CMK (cell line): ENCODE results near the gene NKTR.

Experiments
- DNase-seq: peaks from one replicate; pipeline ENCODE4 v3.0.0-alpha.2; 2010; ENCODE audit warnings: low read depth

NKTR gene

DNA sequence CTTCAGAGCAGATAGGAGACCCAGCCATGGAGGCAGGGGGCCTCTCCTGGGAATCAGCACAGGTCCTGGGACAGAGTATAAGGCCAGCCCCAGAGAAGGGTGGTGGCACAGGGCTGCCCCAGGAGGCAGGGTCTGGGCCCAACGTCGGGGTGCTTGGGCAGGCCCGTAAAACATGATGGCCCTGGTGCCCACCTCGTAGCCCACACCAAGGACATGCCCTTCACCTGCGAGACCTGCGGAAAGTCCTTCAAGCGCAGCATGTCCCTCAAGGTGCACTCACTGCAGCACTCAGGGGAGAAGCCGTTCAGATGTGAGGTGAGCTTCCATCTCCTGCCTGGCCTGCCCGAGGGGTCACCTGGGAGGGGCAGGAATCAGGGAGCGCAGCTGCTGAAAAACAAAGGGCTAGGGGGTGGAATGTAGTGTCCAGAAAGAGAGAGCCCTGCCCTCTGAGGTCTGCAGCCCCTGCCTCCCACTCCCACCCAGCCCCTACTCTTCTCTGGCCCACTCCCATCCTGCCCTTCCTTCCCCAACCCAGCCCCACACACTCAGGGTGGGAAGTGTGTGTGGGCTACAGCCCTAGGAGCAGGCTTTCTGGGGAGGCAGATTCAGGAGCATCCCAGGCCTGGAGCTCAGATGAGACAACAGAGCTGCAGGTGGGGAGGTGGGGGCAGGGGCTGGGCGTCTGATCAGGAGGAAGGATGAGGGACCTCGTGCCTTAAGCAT, 62.5 kb downstream of the NKTR start:
- DNase-seq, result no peak

DNA sequence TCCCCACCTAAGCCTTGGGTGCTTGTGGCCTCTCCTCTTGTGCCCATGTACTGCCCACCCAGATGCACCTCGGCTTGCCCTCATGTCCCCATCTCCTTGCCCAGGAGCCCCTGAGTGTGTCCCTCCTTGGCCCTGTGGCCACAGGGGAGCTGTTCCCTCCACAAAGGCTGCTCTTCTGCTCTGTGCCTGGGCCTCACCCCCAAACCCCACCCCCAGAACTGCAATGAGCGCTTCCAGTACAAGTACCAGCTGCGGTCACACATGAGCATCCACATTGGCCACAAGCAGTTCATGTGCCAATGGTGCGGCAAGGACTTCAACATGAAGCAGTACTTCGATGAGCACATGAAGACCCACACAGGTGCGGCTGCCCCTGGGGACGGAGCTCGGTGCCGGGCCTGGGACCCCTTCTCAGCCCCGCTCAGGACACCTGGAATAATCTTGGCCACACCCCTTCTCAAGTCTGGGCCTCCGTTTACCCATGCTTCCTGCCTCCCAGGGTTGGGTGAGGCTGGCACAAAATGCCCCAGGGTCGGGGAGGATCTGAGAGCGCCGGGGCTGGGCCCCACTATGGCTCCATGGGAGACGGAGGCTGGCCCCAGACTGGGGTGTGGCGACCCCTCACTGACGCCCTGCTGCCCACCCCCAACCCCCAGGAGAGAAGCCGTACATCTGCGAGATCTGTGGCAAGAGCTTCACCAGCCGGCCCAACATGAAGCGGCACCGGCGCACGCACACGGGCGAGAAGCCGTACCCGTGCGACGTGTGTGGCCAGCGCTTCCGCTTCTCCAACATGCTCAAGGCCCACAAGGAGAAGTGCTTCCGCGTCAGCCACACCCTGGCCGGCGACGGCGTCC, 63.3 kb downstream of the NKTR start:
- DNase-seq, result no peak

- no peak for DNase-seq
These were observed 63.9 kb downstream of the NKTR start for GRCh38 chr3:42664438-42664803.

DNA sequence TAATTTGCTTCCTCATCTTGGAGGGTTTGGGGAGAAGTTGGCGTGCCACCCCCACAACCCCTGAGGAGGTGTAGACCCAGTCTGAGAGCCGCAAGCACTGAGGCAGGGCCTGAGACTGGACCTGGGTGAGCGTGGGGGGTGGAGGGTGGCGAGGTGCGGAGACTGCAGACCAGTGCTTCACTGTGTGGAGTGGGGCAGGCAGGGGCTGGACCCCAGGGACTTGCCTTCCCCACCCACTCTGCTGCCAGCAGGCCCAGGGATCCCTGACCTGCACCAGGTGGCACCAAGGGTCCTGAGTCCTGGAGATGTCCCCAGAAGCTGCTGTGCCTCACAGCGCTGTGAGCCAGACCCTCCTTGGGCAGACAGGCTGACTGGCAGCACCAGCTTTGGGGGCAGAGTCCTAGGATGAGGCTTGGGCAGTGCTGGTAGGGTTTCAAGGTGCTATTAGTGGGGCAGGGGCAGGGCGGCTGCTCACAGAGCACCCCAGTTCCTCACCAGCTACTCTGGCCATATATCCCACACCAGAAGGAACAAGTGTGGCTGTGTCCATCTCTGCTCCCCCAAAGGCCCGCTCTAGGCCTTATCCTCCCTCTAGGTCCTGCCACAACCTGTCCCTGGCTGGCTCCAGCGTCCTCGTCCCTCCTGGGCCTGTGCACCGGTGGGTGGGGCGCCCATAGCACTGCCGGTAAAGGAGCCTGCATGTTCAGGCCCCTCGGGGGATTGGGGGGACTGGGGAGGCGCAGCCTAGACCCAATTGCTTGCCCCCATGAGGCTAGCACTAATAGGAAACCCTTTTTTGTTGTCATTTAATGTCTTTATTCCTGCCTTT, 64.8 kb downstream of the NKTR start:
- no peak for DNase-seq

GRCh38 chr3:42666022-42666421, 65.5 kb downstream of the NKTR start:
- no peak for DNase-seq

DNA sequence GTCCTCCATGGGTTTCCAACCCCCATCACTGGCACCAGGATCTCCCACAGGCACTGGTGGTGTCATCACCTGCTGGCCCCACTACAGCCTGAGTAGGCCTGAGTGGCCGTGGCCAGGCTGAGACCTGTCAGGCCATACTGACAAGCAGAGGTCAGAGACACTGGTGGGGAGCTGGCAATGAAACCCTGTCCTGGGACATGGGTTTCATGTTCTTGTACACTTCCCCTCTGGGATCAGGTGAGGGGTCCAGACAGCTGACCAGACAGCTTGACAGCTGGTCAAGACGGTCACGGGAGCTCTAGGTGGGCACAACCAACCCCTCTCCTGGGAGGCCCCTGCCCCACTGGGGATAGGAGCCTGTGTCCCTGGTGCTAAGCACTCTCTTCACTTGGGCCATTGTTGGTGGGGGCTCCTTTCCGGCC, 66.1 kb downstream of the NKTR start:
- no peak for DNase-seq

GRCh38 chr3:42667096-42667522, 66.6 kb downstream of the NKTR start:
- DNase-seq, result no peak

DNA sequence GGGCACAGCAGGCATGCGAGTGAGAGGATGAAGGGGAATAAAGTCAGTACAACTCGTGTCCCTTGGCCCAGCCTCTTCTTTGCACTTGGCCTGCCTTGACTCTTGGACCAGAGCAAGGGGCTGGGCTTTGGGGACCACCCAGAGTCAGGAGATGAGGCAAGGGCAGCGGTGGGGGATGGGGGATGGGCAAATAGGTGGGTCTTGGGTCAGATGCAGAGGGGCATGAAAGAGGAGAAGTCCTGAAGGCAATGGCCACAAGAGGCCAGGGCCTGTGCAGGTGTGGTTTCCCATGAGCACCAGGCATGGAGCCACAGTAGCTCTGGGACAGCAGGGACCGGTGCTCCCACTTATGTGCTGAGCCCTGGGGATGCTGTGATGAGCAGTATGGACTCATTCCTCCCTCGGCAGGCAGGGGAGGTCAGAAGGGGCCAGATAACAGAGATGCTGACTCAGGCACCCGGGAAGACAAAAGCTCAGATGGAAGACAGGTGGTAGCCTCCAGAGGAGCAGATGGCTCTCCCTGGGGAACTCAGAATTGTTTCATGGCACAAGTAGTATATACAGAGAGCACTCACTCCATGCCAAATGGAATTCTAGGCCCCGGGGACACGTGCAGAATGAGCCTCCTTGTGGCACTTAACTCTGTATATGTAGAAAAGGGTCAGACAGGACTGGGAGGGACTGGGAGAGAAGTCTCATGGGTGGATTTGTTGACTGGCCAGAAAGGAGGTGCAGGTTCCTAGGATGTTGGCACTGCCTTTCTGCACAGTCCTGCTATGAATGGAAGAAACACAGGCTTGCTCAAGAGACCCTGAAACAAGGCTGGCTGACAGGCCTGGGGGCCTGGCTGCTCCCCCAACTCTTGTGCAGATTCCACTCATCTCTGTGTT, 67.3 kb downstream of the NKTR start:
- no peak for DNase-seq

- DNase-seq, result no peak
These were observed 67.9 kb downstream of the NKTR start for GRCh38 chr3:42668413-42668760.

- no peak for DNase-seq
These were observed 68.3 kb downstream of the NKTR start for GRCh38 chr3:42668793-42669217.

DNA sequence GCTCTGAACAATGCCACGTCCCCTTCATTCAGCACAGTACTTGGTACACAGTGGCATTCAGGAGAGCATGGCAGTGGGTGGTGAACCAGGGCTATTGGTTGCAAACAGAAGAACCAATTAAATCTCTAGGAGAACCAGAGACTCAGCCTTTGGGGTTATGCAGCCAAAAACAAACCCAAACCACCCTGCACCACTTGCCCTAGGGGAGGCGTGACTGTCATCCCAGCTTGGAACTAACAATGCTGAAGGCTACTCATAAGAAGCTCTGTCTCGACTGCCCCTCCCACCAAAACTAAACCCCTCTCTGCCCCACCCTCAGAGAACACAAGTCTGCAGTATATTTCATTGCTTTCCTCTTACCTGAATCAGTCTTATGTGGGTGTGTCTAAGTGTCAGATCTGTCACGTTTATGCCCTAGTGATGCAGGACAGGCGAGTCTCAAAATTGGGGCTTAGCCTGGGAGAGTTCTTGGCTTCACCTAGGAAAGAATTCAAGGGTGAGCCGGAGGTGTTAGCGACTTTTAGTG, 69.6 kb downstream of the NKTR start:
- no peak for DNase-seq

- DNase-seq, result no peak
These were observed 70.2 kb downstream of the NKTR start for GRCh38 chr3:42670670-42671069.

- DNase-seq, result no peak
These were observed 72.0 kb downstream of the NKTR start for GRCh38 chr3:42672515-42672914.

DNA sequence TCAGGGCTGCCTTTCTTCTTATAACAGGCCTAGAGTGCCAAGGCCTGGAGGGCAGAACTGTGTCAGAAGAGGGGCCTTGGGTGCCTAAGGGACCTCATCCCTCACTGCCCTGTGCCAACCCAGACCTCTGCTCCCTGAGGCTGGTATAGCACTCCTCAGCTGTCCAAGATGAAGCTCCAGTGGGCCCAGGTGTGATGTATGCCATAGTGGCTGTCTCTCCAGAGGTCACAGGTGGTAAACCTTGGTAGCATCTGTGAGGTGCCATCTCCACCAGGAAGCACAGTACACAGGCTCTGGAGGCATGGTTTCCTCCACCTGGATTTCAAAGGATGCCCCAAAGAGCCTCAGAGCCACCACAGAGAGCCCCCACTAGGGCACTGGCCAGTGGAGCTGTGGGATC, 72.6 kb downstream of the NKTR start:
- DNase-seq, result no peak

DNA sequence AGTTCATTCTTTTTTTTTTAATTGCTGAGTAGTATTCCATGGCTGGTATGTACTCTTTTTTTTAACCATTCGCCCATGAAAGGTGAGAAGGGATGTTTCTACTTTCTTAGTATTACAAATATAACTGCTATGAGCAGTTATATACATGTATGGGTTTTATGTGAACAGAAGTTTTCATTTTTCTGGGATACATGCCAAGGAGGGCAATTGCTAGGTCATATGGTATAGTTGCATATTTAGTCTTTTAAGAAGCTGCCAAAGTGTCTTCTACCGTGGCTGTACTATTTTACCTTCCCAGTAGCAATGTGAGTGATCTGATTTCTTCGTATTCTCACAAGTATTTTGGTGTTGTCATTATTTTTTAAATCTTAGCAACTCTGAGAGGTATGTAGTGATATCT, 73.7 kb downstream of the NKTR start:
- no peak for DNase-seq

GRCh38 chr3:42675909-42676308, 75.4 kb downstream of the NKTR start:
- DNase-seq, result no peak

DNA sequence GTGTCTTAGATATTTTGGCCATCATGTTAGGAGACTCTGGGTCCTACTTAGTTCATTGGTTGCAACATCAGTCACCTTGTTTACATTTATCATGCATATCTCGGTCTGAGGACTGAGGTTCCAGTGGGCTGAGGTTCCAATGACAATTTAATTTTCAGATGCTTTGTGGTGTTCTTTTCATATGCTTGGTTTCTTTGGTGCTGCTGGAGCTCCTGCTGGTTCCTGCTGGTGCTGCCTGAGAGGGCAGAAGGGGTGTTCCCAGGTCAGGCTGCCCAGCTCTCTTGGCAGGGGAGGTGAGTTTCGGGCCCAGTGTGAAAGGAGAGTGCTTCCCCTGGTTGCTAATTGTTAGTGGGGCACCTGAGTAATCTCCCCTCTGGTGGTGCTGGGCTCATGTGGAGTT, 78.0 kb downstream of the NKTR start:
- DNase-seq, result no peak

DNA sequence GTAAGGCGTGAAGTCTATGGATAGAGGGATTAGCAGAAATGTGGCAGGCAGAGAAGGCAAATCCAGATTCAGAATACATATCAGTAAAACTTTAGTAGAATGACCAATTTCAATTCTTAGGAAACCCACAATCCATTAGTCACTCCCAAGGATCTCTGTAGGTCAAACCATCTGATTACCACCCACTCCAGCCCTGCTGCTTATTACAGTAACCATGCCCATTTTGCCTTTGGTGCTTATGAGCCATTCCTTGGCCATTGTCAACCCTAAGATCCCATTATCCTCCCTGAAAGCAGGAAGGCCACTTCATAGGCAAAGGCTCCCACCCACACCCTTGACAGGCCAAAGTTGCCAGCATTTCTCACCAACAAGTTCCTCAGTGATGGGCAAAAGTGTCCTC, 79.8 kb downstream of the NKTR start:
- no peak for DNase-seq

- no peak for DNase-seq
These were observed 80.3 kb downstream of the NKTR start for GRCh38 chr3:42680806-42681205.

DNA sequence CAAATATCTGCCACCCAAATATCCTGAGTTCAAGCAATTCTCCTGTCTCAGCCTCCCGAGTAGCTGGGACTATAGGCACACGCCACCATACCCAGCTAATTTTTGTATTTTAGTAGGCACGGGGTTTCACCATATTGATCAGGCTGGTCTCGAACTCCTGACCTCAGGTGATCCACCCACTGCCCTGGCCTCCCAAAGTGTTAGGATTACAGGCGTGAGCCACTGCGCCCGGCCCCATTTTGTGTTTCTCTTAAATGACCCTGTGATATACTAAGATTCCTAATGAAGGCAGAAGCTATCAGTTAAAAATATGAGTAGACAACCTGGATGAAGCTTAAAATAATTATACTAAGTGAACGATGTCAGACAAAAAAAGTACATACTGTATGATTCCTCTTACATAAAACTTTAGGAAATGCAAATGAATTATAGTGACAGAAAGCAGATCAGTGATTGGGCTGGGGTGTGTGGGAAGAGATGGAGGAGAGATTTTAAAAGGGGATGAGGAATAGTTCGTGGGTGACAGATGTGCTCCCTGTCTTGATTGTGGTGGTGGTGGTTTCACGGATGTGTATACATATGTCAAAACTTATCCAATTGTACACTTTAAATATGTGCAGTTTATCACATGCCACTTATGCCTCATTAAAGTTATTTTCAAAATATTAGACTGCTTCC, 81.0 kb downstream of the NKTR start:
- no peak for DNase-seq
